HG03064 (cell line): ENCODE data around the gene PCYT1A.

Experiments used
- ATAC-seq: cut with Tn5 transposase; IDR thresholded peaks from one replicate; pipeline ENCODE4 v1.9.1; 2021; ENCODE audit warnings: low read depth; ENCODE audit not compliant: unreplicated experiment

The PCYT1A gene

DNA sequence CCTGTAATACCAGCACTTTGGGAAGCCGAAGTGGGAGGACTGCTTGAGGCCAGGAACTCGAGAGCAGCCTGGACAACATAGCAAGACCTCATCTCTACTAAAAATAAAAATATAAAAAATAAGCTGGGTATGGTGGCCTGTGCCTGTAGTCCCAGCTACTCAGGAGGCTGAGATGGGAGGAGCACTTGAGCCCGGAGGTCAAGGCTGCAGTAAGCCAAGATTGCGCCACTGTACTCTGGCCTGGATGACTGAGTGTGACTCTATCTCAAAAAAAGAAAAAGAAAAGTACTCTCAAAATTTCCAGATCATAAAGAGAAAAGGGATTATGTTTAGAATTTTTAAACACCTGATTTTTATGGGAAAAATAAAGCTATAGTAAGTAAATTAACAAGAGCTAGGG is 47.1 kb downstream of the PCYT1A start:
- no peak for ATAC-seq

DNA sequence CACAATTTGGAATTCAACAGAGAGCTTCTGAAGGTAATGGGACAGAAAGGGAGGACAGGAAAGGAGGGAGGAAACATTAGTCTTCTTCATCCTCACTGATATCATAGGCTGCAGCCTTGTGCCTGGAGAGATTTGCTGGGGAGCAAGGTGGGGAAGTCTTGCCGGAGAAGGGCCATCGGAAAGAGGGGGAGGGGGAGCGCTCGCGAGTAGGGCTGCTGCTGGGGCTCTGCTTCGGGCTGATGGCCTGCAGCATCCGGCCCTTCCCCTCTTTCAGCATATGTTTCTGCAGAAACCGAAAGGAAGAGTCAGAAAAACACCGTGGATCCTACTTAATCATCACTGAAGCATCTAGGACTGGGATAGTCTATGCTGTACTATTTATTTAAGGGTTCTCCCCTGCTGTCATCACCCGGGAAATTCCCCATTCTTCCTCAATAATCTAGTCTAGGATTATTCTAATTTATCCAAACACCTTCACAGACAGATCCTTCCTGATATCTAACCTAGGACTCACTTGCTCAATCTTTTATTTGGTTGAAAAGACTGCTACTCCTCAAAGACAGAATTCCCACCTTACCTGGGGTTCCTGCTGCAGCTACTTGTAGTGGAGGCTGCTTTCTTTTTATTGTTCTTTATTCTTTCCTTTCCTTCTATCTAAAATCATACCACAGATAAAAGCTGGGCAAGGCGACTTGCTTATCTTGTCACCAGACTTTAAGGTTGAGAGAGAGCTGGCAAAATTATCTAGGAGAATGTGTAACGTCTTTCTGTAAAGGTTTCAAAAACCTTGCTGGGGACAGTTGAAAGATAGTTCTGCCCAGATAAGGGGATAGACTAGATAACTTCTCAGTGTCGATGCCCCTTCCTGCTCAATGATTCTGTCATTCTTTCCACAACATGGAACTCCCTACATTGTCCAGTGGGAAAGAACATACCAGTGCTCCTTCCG is 48.6 kb downstream of the PCYT1A start:
- ATAC-seq: no peak

DNA sequence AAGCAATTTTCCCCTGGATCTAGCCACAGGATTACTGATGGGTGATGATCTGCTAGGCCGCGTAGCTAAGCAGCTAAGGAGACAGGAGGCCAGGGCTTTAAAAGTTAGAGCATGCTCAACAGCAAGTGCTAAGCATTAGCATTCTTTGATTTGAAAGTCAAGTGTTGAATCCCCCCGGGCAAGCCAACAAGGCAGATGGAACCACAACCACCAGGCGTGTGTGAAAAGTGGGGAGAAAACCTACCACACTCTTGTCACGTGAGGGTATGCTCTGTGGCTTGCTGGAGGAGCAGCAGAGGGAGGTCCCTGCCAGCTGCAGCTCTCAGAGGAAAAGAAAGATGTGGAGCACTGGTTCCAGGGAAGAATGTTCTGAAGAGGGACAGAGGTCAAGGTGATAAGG is 50.3 kb downstream of the PCYT1A start:
- ATAC-seq: no peak

GRCh38 chr3:196236223-196236622 is 51.3 kb downstream of the PCYT1A start:
- no peak for ATAC-seq

- no peak for ATAC-seq
Observed at GRCh38 chr3:196235452-196236122, 51.9 kb downstream of the PCYT1A start.

- ATAC-seq: no peak
Observed at GRCh38 chr3:196232882-196233251, 54.7 kb downstream of the PCYT1A start.

DNA sequence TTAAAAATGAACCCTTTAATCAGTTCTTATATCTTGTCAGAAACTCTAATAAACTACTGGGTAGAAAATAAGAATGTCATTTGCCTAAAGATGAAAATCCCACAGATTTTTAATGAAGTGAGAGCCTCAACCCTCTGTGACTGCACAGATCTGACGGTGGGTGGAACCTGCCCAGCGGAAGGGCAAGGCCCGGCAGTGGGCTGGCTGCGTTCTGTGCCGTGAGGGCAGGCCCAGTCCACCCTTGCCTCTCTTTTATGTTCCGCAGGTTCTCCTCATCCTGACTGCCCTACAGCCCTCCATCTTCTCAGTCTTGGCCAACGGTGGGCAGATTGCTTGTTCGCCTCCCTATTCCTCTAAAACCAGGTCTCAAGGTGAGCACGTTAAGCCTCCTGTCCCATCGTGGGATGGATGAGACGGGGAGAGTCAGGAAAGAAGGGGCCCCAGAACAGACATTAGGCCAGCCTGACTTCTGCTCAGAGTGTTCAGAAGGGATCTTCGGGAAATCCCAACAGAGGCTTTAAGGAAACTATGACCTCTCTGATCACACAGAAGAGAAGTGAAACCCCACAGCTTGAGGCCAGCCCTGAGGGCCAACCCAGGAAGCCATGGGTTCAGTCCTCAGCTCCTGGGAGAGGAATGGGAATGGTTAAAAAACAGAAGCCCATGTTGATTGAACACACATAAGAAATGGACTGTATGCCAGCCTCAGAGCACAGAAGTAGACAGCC is 55.2 kb downstream of the PCYT1A start:
- no peak for ATAC-seq

DNA sequence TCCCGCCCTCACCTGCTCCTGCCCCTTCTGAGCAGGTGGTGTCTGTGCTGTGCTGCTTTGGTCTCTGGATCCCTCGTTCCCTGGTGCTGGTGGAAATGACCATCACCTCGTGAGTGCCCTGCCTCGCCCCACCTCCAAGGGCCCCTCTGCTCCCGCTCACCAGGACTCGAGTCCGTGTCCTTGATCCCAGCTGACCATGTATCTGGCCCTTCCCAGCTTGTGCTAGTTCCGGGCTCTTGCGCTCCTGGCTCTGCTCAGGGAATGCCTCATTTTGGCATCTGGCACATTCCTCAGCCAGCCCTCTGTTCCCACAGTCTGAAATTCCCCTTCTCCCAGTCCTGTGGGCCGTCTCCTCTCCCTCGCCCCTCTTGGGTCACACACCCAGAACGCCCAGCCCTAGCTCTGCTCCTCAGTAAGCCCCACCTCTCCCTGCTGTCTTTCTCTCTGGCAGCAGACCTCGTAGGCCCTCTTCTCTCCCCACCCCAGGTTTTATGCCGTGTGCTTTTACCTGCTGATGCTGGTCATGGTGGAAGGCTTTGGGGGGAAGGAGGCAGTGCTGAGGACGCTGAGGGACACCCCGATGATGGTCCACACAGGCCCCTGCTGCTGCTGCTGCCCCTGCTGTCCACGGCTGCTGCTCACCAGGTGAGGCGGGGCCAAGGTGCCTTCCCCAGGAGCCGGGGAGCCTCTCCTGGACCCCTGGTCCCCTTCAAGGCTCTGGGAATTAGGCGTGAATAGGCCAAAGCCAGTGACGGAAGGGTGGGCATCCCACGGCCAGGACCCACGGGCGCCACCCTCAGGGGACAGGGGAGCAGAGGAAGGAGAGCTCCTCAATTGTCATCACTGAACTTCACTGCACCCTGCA is 59.7 kb downstream of the PCYT1A start:
- ATAC-seq: no peak

- no peak for ATAC-seq
Observed at GRCh38 chr3:196227121-196227561, 60.4 kb downstream of the PCYT1A start.

DNA sequence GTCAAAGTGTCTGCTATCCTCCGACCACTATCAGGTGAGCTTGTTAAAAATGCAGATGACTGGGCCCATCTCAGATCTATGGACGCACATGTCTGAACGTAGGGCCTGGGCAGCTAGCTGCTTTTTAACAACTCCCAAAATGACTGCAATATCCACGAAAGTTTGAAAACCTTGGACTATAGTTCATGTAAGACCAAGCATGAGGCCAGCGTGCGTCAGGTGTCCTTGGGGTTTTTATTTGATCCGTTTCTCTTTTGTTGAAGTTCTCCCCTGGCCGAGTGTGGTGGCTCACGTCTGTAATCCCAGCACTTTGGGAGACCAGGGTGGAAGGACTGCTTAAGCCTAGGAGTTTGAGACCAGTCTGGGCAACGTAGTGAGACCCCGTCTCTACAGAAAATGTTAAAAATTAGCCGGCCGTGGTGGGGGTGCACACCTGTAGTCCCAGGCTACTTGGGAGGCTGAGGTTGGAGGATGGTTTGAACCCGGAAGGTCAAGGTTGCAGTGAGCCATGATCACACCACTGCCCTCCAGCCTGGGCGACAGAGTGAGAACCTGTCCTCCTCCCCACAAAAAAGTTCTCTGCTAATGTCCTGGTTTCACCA is 61.7 kb downstream of the PCYT1A start:
- ATAC-seq: no peak

- ATAC-seq: no peak
Observed at GRCh38 chr3:196225086-196225485, 62.4 kb downstream of the PCYT1A start.

GRCh38 chr3:196222876-196223595 is 64.5 kb downstream of the PCYT1A start:
- no peak for ATAC-seq

DNA sequence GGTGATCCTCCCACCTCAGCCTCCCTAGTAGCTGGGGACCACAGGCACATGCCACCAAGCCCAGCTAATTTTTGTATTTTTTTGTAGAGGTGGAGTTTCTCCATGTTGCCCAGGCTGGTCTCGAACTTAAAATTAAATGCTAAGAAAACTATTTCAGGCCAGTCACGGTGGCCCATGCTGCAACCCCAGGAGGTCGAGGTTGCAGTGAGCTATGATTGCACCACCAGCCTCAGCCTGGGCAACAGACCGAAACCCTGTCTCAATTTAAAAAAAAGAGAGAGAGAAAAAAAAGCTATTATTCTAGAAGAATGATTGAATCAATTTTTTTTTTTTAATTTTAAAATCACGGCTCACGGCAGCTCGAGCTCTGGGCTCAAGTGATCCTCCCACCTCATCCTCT is 66.5 kb downstream of the PCYT1A start:
- no peak for ATAC-seq

DNA sequence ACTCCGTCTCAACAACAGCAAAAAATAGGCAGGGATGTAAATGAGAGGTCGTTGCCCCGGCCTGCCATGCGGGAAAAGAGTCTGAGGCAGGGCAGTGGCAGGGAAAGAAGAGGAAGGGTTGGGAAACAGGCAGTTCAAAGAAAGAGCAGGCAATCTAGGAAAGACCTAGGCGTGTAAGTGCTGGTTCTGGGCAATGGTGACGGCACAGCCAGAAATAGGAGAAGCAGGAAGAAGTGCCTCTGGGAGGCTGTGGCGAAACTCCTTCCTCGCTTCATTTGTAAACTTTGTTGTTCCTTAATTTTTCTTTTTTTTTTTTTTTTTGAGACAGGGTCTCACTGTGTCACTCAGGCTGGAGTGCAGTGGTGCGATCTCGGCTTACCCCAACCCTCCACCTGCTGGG is 66.9 kb downstream of the PCYT1A start:
- no peak for ATAC-seq

GRCh38 chr3:196219970-196220311 is 67.6 kb downstream of the PCYT1A start:
- ATAC-seq: no peak

DNA sequence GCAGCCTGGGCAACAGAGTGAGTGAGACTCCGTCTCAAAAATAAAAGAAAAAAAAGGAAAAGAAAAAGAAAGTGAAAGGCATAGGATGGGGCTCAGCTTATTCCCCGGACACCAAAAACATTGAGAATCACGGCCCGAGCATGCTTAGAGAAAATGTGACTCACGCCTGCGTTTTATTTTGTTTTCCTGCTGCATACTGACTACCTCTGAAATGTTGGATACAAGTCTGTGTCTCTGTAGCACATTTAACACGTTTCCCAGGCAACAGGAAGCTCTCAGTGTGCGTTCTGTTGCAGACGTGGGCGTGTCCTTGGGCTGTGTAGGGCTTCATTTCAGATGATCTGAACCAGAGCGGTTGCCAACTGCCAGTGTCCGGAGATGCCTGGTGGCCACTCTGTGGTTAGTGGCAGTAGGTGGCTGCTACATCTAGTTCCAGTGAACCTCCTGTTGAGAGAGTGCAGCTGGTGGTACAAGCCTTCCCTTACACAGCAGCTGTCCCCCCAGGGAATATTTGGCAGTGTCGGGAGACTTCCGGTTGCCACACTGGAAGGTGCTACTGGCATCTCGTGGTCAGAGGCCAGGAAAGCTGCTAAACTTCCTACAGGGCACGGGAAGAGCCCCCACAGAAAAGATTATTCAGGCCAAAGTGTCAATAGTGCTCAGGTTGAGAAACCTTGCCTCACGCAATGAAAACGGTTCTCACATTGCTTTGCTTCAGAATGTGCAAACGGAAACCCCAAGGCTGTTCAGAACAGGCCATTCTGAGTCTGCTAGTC is 68.1 kb downstream of the PCYT1A start:
- ATAC-seq: no peak

- no peak for ATAC-seq
Observed at GRCh38 chr3:196218155-196218712, 69.3 kb downstream of the PCYT1A start.
